GM19395 (cell line): ENCODE data around the gene DTNA.

ENCODE experiments used
- ATAC-seq: cut with Tn5 transposase; IDR thresholded peaks from one replicate; pipeline ENCODE4 v1.9.1; 2021; ENCODE audit warnings: mild to moderate bottlenecking, moderate library complexity; ENCODE audit not compliant: unreplicated experiment

The DTNA gene

GRCh38 chr18:34928754-34929335 lies 218.7 kb downstream of the DTNA start:
- no peak for ATAC-seq

- ATAC-seq = no peak
Measured at GRCh38 chr18:34929336-34929780, 219.3 kb downstream of the DTNA start.

GRCh38 chr18:34932363-34932762 lies 222.3 kb downstream of the DTNA start:
- no peak for ATAC-seq

- ATAC-seq = no peak
Measured at GRCh38 chr18:34932792-34933466, 222.8 kb downstream of the DTNA start.

GRCh38 chr18:34933909-34934661 lies 224.0 kb downstream of the DTNA start:
- no peak for ATAC-seq

GRCh38 chr18:34936772-34937171 lies 226.7 kb downstream of the DTNA start:
- no peak for ATAC-seq

- no peak for ATAC-seq
Measured at GRCh38 chr18:34938090-34938489, 228.0 kb downstream of the DTNA start.
